ENCODE results near the gene MLST8. TPM values are rescaled to one million over a fixed set of nuclear protein-coding genes. Genes with fewer than 3 reads are reported as not detected.

MLST8 gene
- total RNA-seq, 1 donor = 30.8 TPM

GRCh38 chr16:2242598-2242997, 37.3 kb downstream of the MLST8 start:
- H3K4me2 ChIP-seq (ENCODE audit: insufficient read depth, low read length) = no peak overlapping the region
- H3K4me3 ChIP-seq (ENCODE audit: insufficient read depth, low read length) = no peak overlapping the region
- TF ChIP-seq CTCF (IDR thresholded peaks at IDR 0.05; ENCODE audit: extremely low read depth, low read depth, low read length) = no peak
- no peaks in the 10 kb centered on the region for H3K9me3 ChIP-seq (ENCODE audit: low read depth, low read length)
- no peaks in the 10 kb centered on the region for H3K27me3 ChIP-seq (ENCODE audit: insufficient read depth, low read length)
- no peak overlapping the region for H3K27ac ChIP-seq (ENCODE audit: low read depth, low read length)
- no peak overlapping the region for H2AFZ ChIP-seq (ENCODE audit: low read length)
- peaks cover 8% of the 10 kb centered on the region for H4K20me1 ChIP-seq (ENCODE audit: insufficient read depth, low read length)
- H3K79me2 ChIP-seq (ENCODE audit: insufficient read depth, low read length) = no peaks in the 10 kb centered on the region
- no peaks in the 10 kb centered on the region for H3K4me1 ChIP-seq (ENCODE audit: insufficient read depth, low read length)
- H3K36me3 ChIP-seq (ENCODE audit: insufficient read depth, low read length) = peaks cover 37% of the 10 kb centered on the region
- DNase-seq (ENCODE audit: insufficient read length, low spot score, missing footprints) = peak; percentile 86

- Histone ChIP-seq H2AFZ (ENCODE audit: low read length) (no peak overlapping the region), H3K27ac (ENCODE audit: low read depth, low read length) (no peak overlapping the region), H3K79me2 (ENCODE audit: insufficient read depth, low read length) (no peaks in the 10 kb centered on the region), H3K4me3 (ENCODE audit: insufficient read depth, low read length) (no peak overlapping the region), H3K4me1 (ENCODE audit: insufficient read depth, low read length) (no peaks in the 10 kb centered on the region), H3K9me3 (ENCODE audit: low read depth, low read length) (no peaks in the 10 kb centered on the region), H3K27me3 (ENCODE audit: insufficient read depth, low read length) (no peaks in the 10 kb centered on the region), H4K20me1 (ENCODE audit: insufficient read depth, low read length) (peaks cover 8% of the 10 kb centered on the region), H3K4me2 (ENCODE audit: insufficient read depth, low read length) (no peak overlapping the region), H3K36me3 (ENCODE audit: insufficient read depth, low read length) (peaks cover 37% of the 10 kb centered on the region)
- DNase-seq (ENCODE audit: insufficient read length, low spot score, missing footprints) = peak; percentile 71
- TF ChIP-seq CTCF (IDR thresholded peaks at IDR 0.05; ENCODE audit: extremely low read depth, low read depth, low read length) = no peak
Observed at GRCh38 chr16:2243031-2243528, 37.8 kb downstream of the MLST8 start.

GRCh38 chr16:2243781-2244180, 38.5 kb downstream of the MLST8 start:
- DNase-seq (ENCODE audit: insufficient read length, low spot score, missing footprints) = peak; percentile 85
- Histone ChIP-seq H3K36me3 (ENCODE audit: insufficient read depth, low read length) (peaks cover 37% of the 10 kb centered on the region), H3K27me3 (ENCODE audit: insufficient read depth, low read length) (no peaks in the 10 kb centered on the region), H3K79me2 (ENCODE audit: insufficient read depth, low read length) (peaks cover 5% of the 10 kb centered on the region), H3K27ac (ENCODE audit: low read depth, low read length) (no peak overlapping the region), H3K9me3 (ENCODE audit: low read depth, low read length) (no peaks in the 10 kb centered on the region), H4K20me1 (ENCODE audit: insufficient read depth, low read length) (peaks cover 8% of the 10 kb centered on the region), H3K4me1 (ENCODE audit: insufficient read depth, low read length) (no peaks in the 10 kb centered on the region), H3K4me2 (ENCODE audit: insufficient read depth, low read length) (no peak overlapping the region), H2AFZ (ENCODE audit: low read length) (no peak overlapping the region), H3K4me3 (ENCODE audit: insufficient read depth, low read length) (no peak overlapping the region)
- TF ChIP-seq CTCF (IDR thresholded peaks at IDR 0.05; ENCODE audit: extremely low read depth, low read depth, low read length) = no peak

DNA sequence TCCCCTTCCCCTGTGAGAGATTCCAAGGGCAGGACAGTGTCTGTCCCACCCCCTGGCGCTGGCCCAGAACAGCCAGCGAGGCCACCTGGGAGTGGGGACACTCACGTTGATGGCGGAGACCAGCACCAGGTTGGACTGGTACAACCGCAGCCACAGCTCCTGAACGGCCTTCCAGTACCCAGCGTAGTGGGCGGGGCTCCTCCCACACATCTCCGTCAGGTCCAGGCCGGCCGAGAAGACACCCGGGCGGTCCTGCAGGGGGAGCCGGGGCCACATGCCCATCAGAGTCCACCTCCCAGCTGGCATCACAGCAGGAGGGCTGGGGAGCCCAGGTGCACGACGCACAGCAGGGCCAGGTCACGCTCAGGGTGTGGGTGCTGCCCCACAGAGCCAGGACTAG, 39.0 kb downstream of the MLST8 start:
- Histone ChIP-seq H3K4me2 (ENCODE audit: insufficient read depth, low read length) (no peak overlapping the region), H3K27me3 (ENCODE audit: insufficient read depth, low read length) (no peaks in the 10 kb centered on the region), H2AFZ (ENCODE audit: low read length) (no peak overlapping the region), H3K79me2 (ENCODE audit: insufficient read depth, low read length) (peaks cover 7% of the 10 kb centered on the region), H4K20me1 (ENCODE audit: insufficient read depth, low read length) (peaks cover 10% of the 10 kb centered on the region), H3K27ac (ENCODE audit: low read depth, low read length) (no peak overlapping the region), H3K36me3 (ENCODE audit: insufficient read depth, low read length) (peaks cover 37% of the 10 kb centered on the region), H3K4me1 (ENCODE audit: insufficient read depth, low read length) (no peaks in the 10 kb centered on the region), H3K4me3 (ENCODE audit: insufficient read depth, low read length) (no peak overlapping the region), H3K9me3 (ENCODE audit: low read depth, low read length) (no peaks in the 10 kb centered on the region)
- no peak for TF ChIP-seq CTCF (IDR thresholded peaks at IDR 0.05; ENCODE audit: extremely low read depth, low read depth, low read length)
- peak; percentile 82 for DNase-seq (ENCODE audit: insufficient read length, low spot score, missing footprints)

Data from osteoblast (primary cell).